H1 (cell line): ENCODE data around the gene CRACDL. TPM values are rescaled to one million over a fixed set of nuclear protein-coding genes. Genes with fewer than 3 reads are reported as not detected.

Source experiments
- CTCF ChIA-PET: fragments of 300-600 bp; sonication (Branson Sonifier 250); formaldehyde crosslinking; loops from one replicate; lab custom pipeline; 2021; ENCODE audit not compliant: partially characterized antibody; lab: Charles Lee
- POLR2A ChIA-PET: fragments of 300-600 bp; sonication (Branson Sonifier 250); formaldehyde crosslinking; loops from one replicate; lab custom pipeline; 2021; ENCODE audit warnings: inconsistent platforms; ENCODE audit not compliant: partially characterized antibody; lab: Charles Lee
- DNase-seq, 2 experiments: peaks; one replicate each; pipeline versions ENCODE4 v3.0.0 to v3.0.0-alpha.2; 2010 to 2022; ENCODE audit warnings: low spot score in 2 of 2, low read depth in 1 of 2, mixed read lengths in 1 of 2
- FAIRE-seq: peaks from 2 replicates; lab custom pipeline; 2011; peaks lifted over from hg19 to GRCh38; lab: Jason Lieb, UNC
- H2AFZ ChIP-seq: 2 replicates; pipeline ENCODE4 v1.8.1; 2012; ENCODE audit warnings: low read length, inconsistent platforms
- H2AK5ac ChIP-seq: 2 replicates; pipeline ENCODE4 v1.6.1; 2013; ENCODE audit warnings: low read depth, low read length
- H2BK120ac ChIP-seq: replicated peaks from 2 replicates; pipeline ENCODE3; 2013; ENCODE audit warnings: low read depth, low read length, inconsistent platforms
- H2BK12ac ChIP-seq: 2 replicates; pipeline ENCODE4 v1.6.1; 2013; ENCODE audit warnings: low read depth, low read length
- H2BK15ac ChIP-seq: 2 replicates; pipeline ENCODE4 v1.6.1; 2013; ENCODE audit warnings: low read length
- H2BK20ac ChIP-seq: 2 replicates; pipeline ENCODE4 v1.6.1; 2013; ENCODE audit warnings: low read length
- H2BK5ac ChIP-seq: 2 replicates; pipeline ENCODE4 v1.6.1; 2013; ENCODE audit warnings: low read depth, low read length
- H3K14ac ChIP-seq: 2 replicates; pipeline ENCODE4 v1.6.1; 2013; ENCODE audit warnings: inconsistent platforms; ENCODE audit not compliant: insufficient read length
- H3K18ac ChIP-seq: 2 replicates; pipeline ENCODE4 v1.6.1; 2013; ENCODE audit warnings: low read length; ENCODE audit errors: extremely low read depth
- H3K23ac ChIP-seq: 2 replicates; pipeline ENCODE4 v1.6.1; 2013; ENCODE audit warnings: inconsistent platforms; ENCODE audit not compliant: insufficient read length
- H3K23me2 ChIP-seq: 2 replicates; pipeline ENCODE4 v1.6.1; 2013; ENCODE audit warnings: low read depth, low read length
- H3K27ac ChIP-seq: 2 replicates; pipeline ENCODE4 v1.6.1; 2011; ENCODE audit warnings: low read depth, low read length, inconsistent platforms
- H3K27me3 ChIP-seq, 4 experiments: replicated peaks in 1 of 4; 1 replicate in 1 of 4; 2 replicates in 3 of 4; pipeline versions ENCODE4 v1.6.1 to v1.8.1; 2011 to 2013; ENCODE audit warnings: low read length in 3 of 4, mild to moderate bottlenecking in 3 of 4, inconsistent platforms in 2 of 4, mixed read lengths in 2 of 4, moderate library complexity in 1 of 4; ENCODE audit not compliant: control insufficient read depth in 3 of 4, insufficient read depth in 3 of 4; ENCODE audit errors: extremely low read depth in 1 of 4
- H3K36me3 ChIP-seq, 4 experiments: 2 replicates each; pipeline versions ENCODE4 v1.6.1 to v1.8.1; 2011 to 2013; ENCODE audit warnings: mild to moderate bottlenecking in 4 of 4, low read length in 3 of 4, moderate library complexity in 2 of 4, control low read depth in 1 of 4, inconsistent platforms in 1 of 4; ENCODE audit not compliant: insufficient read depth in 4 of 4, control insufficient read depth in 2 of 4
- H3K4ac ChIP-seq: replicated peaks from 2 replicates; pipeline ENCODE3; 2013; ENCODE audit warnings: low read length, low read depth, mixed read lengths, inconsistent platforms; ENCODE audit not compliant: insufficient read length
- H3K4me1 ChIP-seq, 4 experiments: replicated peaks in 1 of 4; 1 replicate in 1 of 4; 2 replicates in 3 of 4; pipeline versions ENCODE4 v1.6.1 to v1.8.1; 2011 to 2013; ENCODE audit warnings: low read length in 3 of 4, inconsistent platforms in 2 of 4, mixed read lengths in 1 of 4; ENCODE audit not compliant: insufficient read depth in 4 of 4, control insufficient read depth in 3 of 4
- H3K4me2 ChIP-seq, 2 experiments: 2 replicates each; pipeline versions ENCODE4 v1.6.1 to v1.8.1; 2011 to 2013; ENCODE audit warnings: low read depth in 2 of 2, low read length in 2 of 2, control low read depth in 1 of 2, inconsistent platforms in 1 of 2, mild to moderate bottlenecking in 1 of 2; ENCODE audit not compliant: insufficient read depth in 1 of 2
- H3K4me3 ChIP-seq, 4 experiments: fragments of 200-600, 300-600 bp in 1 of 4; sonication (generic), shearing (Covaris generic), sonication (Bioruptor Twin) in 1 of 4; 2 replicates each; pipeline versions ENCODE4 v1.5.1 to v1.8.1; 2011 to 2016; ENCODE audit warnings: low read length in 4 of 4, low read depth in 3 of 4, control low read depth in 2 of 4, inconsistent platforms in 2 of 4, mild to moderate bottlenecking in 2 of 4, mixed read lengths in 1 of 4, moderate library complexity in 1 of 4; ENCODE audit not compliant: insufficient read depth in 2 of 4; ENCODE audit errors: extremely low read depth in 1 of 4
- H3K56ac ChIP-seq: replicated peaks from 2 replicates; pipeline ENCODE3; 2013; ENCODE audit warnings: low read depth, mild to moderate bottlenecking, mixed read lengths, low read length, inconsistent platforms; ENCODE audit not compliant: insufficient read length
- H3K79me1 ChIP-seq: 2 replicates; pipeline ENCODE4 v1.6.1; 2013; ENCODE audit warnings: low read depth, low read length, control low read depth
- H3K79me2 ChIP-seq, 2 experiments: 2 replicates each; pipeline versions ENCODE4 v1.6.1 to v1.8.1; 2012 to 2013; ENCODE audit warnings: low read length in 2 of 2, mild to moderate bottlenecking in 2 of 2, inconsistent platforms in 1 of 2; ENCODE audit not compliant: insufficient read depth in 2 of 2, control insufficient read depth in 1 of 2
- H3K9ac ChIP-seq, 4 experiments: replicated peaks in 1 of 4; 1 replicate in 1 of 4; 2 replicates in 3 of 4; pipeline versions ENCODE4 v1.6.1 to v1.8.1; 2011 to 2013; ENCODE audit warnings: low read depth in 3 of 4, low read length in 3 of 4, control low read depth in 2 of 4, mild to moderate bottlenecking in 2 of 4, moderate library complexity in 2 of 4, inconsistent platforms in 1 of 4; ENCODE audit errors: extremely low read depth in 1 of 4
- H3K9me3 ChIP-seq, 2 experiments: 2 replicates each; pipeline versions ENCODE4 v1.6.1 to v1.8.1; 2012 to 2013; ENCODE audit warnings: mild to moderate bottlenecking in 2 of 2, moderate library complexity in 2 of 2, control low read depth in 1 of 2, inconsistent platforms in 1 of 2, low read depth in 1 of 2, low read length in 1 of 2, mixed read lengths in 1 of 2; ENCODE audit not compliant: insufficient read depth in 2 of 2
- H4K20me1 ChIP-seq, 2 experiments: replicated peaks in 1 of 2; 2 replicates each; pipeline versions ENCODE3 to v1.8.1; 2011 to 2013; ENCODE audit warnings: inconsistent platforms in 2 of 2, low read length in 2 of 2, mild to moderate bottlenecking in 1 of 2; ENCODE audit not compliant: insufficient read depth in 2 of 2, control insufficient read depth in 1 of 2
- H4K5ac ChIP-seq: 2 replicates; pipeline ENCODE4 v1.6.1; 2013; ENCODE audit warnings: low read length, low read depth, mixed read lengths, inconsistent platforms; ENCODE audit not compliant: insufficient read length
- H4K8ac ChIP-seq: 2 replicates; pipeline ENCODE4 v1.8.0; 2013; ENCODE audit warnings: mild to moderate bottlenecking, moderate library complexity, low read length, inconsistent platforms; ENCODE audit not compliant: insufficient read depth; ENCODE audit errors: extremely low read depth
- H4K91ac ChIP-seq: replicated peaks from 2 replicates; pipeline ENCODE3; 2013; ENCODE audit warnings: low read length, mixed read lengths, inconsistent platforms; ENCODE audit not compliant: insufficient read length
- ASH2L ChIP-seq: fragments of 200-600, 300-600 bp; sonication (generic); IDR thresholded peaks from one replicate; pipeline ENCODE4 v1.7.1; 2017; ENCODE audit warnings: low read length
- KDM4A ChIP-seq: IDR thresholded peaks from one replicate; pipeline ENCODE4 v1.7.1; 2012; ENCODE audit warnings: low read depth, mild to moderate bottlenecking, moderate library complexity, low read length, inconsistent platforms; ENCODE audit not compliant: severe bottlenecking
- KDM5A ChIP-seq: fragments of 200-600 bp; IDR thresholded peaks from 2 replicates; pipeline ENCODE4 v1.7.1; 2012; ENCODE audit warnings: mild to moderate bottlenecking, low read length, inconsistent platforms, mixed read lengths
- POLR2AphosphoS5 ChIP-seq: IDR thresholded peaks from 2 replicates; pipeline ENCODE4 v1.6.1; 2011; ENCODE audit warnings: low read depth, low read length
- RFX5 ChIP-seq: IDR thresholded peaks from 2 replicates; pipeline ENCODE4 v1.6.1; 2011; ENCODE audit warnings: low read depth, low read length, improper control_type of control experiment, borderline replicate concordance
- SIN3A ChIP-seq, 2 experiments: IDR thresholded peaks in 1 of 2; conservative IDR thresholded peaks in 1 of 2; 2 replicates each; pipeline ENCODE4 v1.6.1; 2011 to 2012; ENCODE audit warnings: low read length in 2 of 2, improper control_type of control experiment in 1 of 2, low read depth in 1 of 2, mild to moderate bottlenecking in 1 of 2
- SIX5 ChIP-seq: IDR thresholded peaks from 2 replicates; pipeline ENCODE4 v1.6.1; 2011; ENCODE audit warnings: mild to moderate bottlenecking, low read depth, low read length
- TCF12 ChIP-seq: IDR thresholded peaks from 2 replicates; pipeline ENCODE4 v1.6.1; 2011; ENCODE audit warnings: low read depth, mild to moderate bottlenecking, low read length
- WGBS, 2 experiments: shearing (Covaris generic) in 1 of 2; methylation state at CpG; one replicate each; pipeline versions ENCODE4 v1.1.6 to v1.1.7; 2013 to 2015; ENCODE audit warnings: low lambda C conversion rate in 2 of 2, mixed read lengths in 2 of 2, inconsistent platforms in 1 of 2, low coverage in 1 of 2, missing lambda C conversion rate in 1 of 2; ENCODE audit not compliant: insufficient replicate concordance in 2 of 2, insufficient coverage in 1 of 2, insufficient read length in 1 of 2; ENCODE audit errors: extremely low coverage in 1 of 2, missing lambda C conversion rate in 1 of 2; 5-methylcytosine and 5-hydroxymethylcytosine counted together
- polyA plus RNA-seq, 7 experiments: library from polyadenylated mRNA; depleted of rRNA in 3 of 7; stranded (reverse) in 5 of 7; unstranded in 2 of 7; fragments of >200 nt in 5 of 7; fragments of 200-250 nt in 2 of 7; gene quantifications; 1 replicate in 5 of 7; 2 replicates in 1 of 7; 4 replicates in 1 of 7; pipeline versions ENCODE4 v1.2.1 to v1.2.3, GENCODE V29; 2011 to 2013; ENCODE audit warnings: missing spikeins in 2 of 7, mixed read lengths in 2 of 7
- total RNA-seq: library from RNA; stranded (reverse); fragmentation: NEBNext Ultra II Directional; extraction: Animal tissue kit (Norgen Biotek cat#: 25700); gene quantifications from 2 replicates; pipeline ENCODE4 v1.2.1, GENCODE V29; 2021
- TF ChIP-seq, protein P1 (sequence below): IDR thresholded peaks from 2 replicates; pipeline ENCODE4 v1.6.1; 2012; ENCODE audit warnings: inconsistent platforms
- TF ChIP-seq, protein P2 (sequence below): IDR thresholded peaks from 2 replicates; pipeline ENCODE4 v1.6.1; 2012; ENCODE audit warnings: inconsistent platforms

CRACDL gene
- total and polyA plus RNA-seq, 2 of the 8 experiments (the other 6 are each of a cell fraction or from before 2014, with no cell fraction given): 0.07 to 0.38 TPM

DNA sequence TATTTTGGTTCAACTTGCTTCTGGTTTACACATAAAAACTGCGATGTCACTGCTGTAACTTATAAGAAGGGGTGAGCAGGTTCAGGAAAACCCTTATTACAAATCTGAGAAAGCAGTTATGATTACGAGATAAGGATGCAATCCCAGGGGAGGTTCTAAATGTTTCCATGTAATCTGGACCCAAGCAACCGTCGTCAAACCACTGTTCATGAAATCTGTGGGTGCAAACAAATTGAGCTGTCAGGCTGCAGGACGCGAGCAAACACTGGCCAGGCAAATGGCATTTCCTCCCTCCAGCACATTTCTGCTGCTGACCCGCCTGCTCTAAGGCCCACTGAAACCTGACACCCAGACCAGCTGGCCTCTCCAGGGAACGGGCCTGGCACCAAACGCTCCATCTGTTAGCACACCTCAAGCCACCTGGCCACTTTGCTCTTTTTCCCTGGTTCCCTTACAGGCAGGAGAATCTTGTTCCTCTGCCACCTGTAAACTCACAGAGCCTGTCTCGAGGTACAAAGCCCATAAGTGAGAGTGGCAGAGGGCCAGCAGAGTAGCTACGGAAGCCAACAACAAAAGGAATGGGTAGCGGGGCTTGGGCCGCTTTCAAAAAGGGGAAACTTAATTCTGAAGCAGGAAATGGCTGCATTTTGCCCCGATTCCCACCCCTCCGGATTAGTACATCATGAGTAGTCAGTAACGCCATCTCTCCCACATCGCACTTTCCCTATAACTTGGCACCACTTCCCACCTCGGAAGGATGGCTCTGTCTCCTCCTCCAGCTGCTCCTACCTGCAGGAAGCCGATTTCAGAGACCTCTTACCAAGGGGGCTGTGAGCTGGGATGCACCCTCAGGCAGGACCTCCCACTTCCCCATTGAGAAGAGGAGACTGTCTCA is 26.5 kb downstream of the CRACDL start:
- H3K9ac ChIP-seq: no peak overlapping the region
- H3K14ac ChIP-seq: no peak overlapping the region
- H3K23me2 ChIP-seq: no peaks in the 10 kb centered on the region
- no peaks in the 10 kb centered on the region for H3K79me2 ChIP-seq
- no peak overlapping the region for H2BK20ac ChIP-seq
- H4K20me1 ChIP-seq: no peaks in the 10 kb centered on the region
- peak; percentile 58 for FAIRE-seq
- H2BK120ac ChIP-seq: no peak overlapping the region
- H3K36me3 ChIP-seq: no peaks in the 10 kb centered on the region
- H3K27me3 ChIP-seq: no peaks in the 10 kb centered on the region; a peak in 1 of 7 replicates
- H3K4me3 ChIP-seq: no peak overlapping the region
- peak overlapping the region; percentile 47 for H2AFZ ChIP-seq
- H4K5ac ChIP-seq: no peak overlapping the region
- H2BK15ac ChIP-seq: no peak overlapping the region; the same call in 1 of the 2 replicates
- no peak overlapping the region; the same call in 1 of the 2 replicates for H4K8ac ChIP-seq
- no peak overlapping the region for H4K91ac ChIP-seq
- no peak overlapping the region for H3K23ac ChIP-seq
- no peak overlapping the region for H2AK5ac ChIP-seq
- peaks cover 0 to 21% (median 7%) of the 10 kb centered on the region in 4 experiments for H3K4me1 ChIP-seq
- H2BK12ac ChIP-seq: 0 out of 2 replicates have a peak overlapping the region, but pooled peaks have one; percentile 1
- peak overlapping the region; percentile 6 to 55 for H3K4me2 ChIP-seq
- no peak overlapping the region for H3K56ac ChIP-seq
- no peaks in the 10 kb centered on the region for H3K79me1 ChIP-seq
- CTCF ChIA-PET: interaction anchor here (1.3 to 2.5 kb wide), 2 partner anchors 13 to 157 kb away, joined by 6 to 12 read pairs; no protein-coding TSS in a partner anchor
- peak overlapping the region; percentile 49; the same call in 1 of the 2 replicates for H2BK5ac ChIP-seq
- H3K4ac ChIP-seq: no peak overlapping the region
- DNase-seq: peak; percentile 38 to 69
- peak overlapping the region; percentile 26; the same call in 1 of the 2 replicates for H3K18ac ChIP-seq
- WGBS, 2 experiments: 54% methylated on average over 19 of the region's 19 CpGs; no CpG with 5 or more reads in 1 of the 2 experiments
- POLR2A ChIA-PET: interaction anchor here (1.2 kb wide), 1 partner anchor 17 kb away, joined by 3 read pairs; no protein-coding TSS in a partner anchor
- no peaks in the 10 kb centered on the region for H3K9me3 ChIP-seq
- no peak overlapping the region for H3K27ac ChIP-seq
- TF ChIP-seq TCF12: peak; percentile 97
- peak; percentile 67 to 84; a peak in 2 of 4 replicates for TF ChIP-seq SIN3A (conservative IDR thresholded peaks at IDR 0.05 in 1 of 2, IDR thresholded peaks at IDR 0.05 in 1 of 2; ENCODE audit: low read depth in 1 of 2, low read length in 2 of 2)
- TF ChIP-seq ASH2L: peak; percentile 49
- no peak for TF ChIP-seq KDM4A
- TF ChIP-seq, protein P1, sequence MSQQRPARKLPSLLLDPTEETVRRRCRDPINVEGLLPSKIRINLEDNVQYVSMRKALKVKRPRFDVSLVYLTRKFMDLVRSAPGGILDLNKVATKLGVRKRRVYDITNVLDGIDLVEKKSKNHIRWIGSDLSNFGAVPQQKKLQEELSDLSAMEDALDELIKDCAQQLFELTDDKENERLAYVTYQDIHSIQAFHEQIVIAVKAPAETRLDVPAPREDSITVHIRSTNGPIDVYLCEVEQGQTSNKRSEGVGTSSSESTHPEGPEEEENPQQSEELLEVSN: peak; percentile 76
- TF ChIP-seq KDM5A: no peak
- TF ChIP-seq RFX5: no peak
- TF ChIP-seq, protein P2, sequence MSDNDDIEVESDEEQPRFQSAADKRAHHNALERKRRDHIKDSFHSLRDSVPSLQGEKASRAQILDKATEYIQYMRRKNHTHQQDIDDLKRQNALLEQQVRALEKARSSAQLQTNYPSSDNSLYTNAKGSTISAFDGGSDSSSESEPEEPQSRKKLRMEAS: peak; percentile 85
- peak; percentile 32; the same call in 1 of the 2 replicates for TF ChIP-seq SIX5
- TF ChIP-seq POLR2AphosphoS5: no peak
